Spleen (tissue), 11 donors: ENCODE results near the gene TUBA8. TPM values are rescaled to one million over a fixed set of nuclear protein-coding genes. Genes with fewer than 3 reads are reported as not detected.

Experiments used
- DNase-seq: peaks from one replicate; pipeline ENCODE4 v3.0.0-alpha.2; 2020
- H3K27ac ChIP-seq, 8 donors: fragments of 200-600 bp; sonication (generic) in 7 of 8; 1 replicate in 4 of 8; 2 replicates in 4 of 8; pipeline versions ENCODE4 v1.5.0 to v1.8.0; 2016 to 2021; ENCODE audit warnings: inconsistent platforms in 4 of 8, mild to moderate bottlenecking in 4 of 8, moderate library complexity in 1 of 8
- H3K27me3 ChIP-seq, 7 donors: fragments of 200-600 bp; sonication (generic) in 6 of 7; replicated peaks in 1 of 7; 1 replicate in 4 of 7; 2 replicates in 3 of 7; pipeline versions ENCODE4 v1.5.0 to v1.8.0; 2016 to 2021; ENCODE audit warnings: inconsistent platforms in 3 of 7, mild to moderate bottlenecking in 1 of 7
- H3K36me3 ChIP-seq, 6 donors: fragments of 200-600 bp; sonication (generic) in 5 of 6; 1 replicate in 4 of 6; 2 replicates in 2 of 6; pipeline versions ENCODE4 v1.5.0 to v1.8.0; 2016 to 2021; ENCODE audit warnings: inconsistent platforms in 2 of 6
- H3K4me1 ChIP-seq, 6 donors: fragments of 200-600 bp; sonication (generic) in 5 of 6; 1 replicate in 3 of 6; 2 replicates in 3 of 6; pipeline versions ENCODE4 v1.5.0 to v1.8.0; 2016 to 2021; ENCODE audit warnings: inconsistent platforms in 3 of 6
- H3K4me3 ChIP-seq, 8 donors: fragments of 200-600 bp; sonication (generic) in 7 of 8; 1 replicate in 4 of 8; 2 replicates in 4 of 8; pipeline versions ENCODE4 v1.5.0 to v1.8.0; 2016 to 2021; ENCODE audit warnings: inconsistent platforms in 4 of 8, mild to moderate bottlenecking in 4 of 8, moderate library complexity in 2 of 8
- H3K9me3 ChIP-seq, 8 donors: fragments of 200-600 bp; sonication (generic) in 7 of 8; 1 replicate in 4 of 8; 2 replicates in 4 of 8; pipeline versions ENCODE4 v1.5.0 to v1.8.0; 2016 to 2021; ENCODE audit warnings: inconsistent platforms in 4 of 8
- POLR2A ChIP-seq, 3 donors: fragments of 450-650 bp; IDR thresholded peaks; one replicate each; pipeline ENCODE4 v1.5.1; 2017; ENCODE audit warnings: antibody characterized with exemption in 3 of 3, mild to moderate bottlenecking in 1 of 3
- POLR2AphosphoS5 ChIP-seq, 3 donors: sonication (generic); formaldehyde crosslinking; IDR thresholded peaks; one replicate each; pipeline ENCODE4 v1.5.1; 2017; ENCODE audit warnings: antibody characterized with exemption in 3 of 3
- WGBS, 5 donors: extraction: QIAGEN DNeasy Blood & Tissue Kit in 3 of 5; methylation state at CpG; one replicate each; pipeline versions ENCODE4 v1.1.5 to v1.1.7; 2013 to 2018; 5-methylcytosine and 5-hydroxymethylcytosine counted together
- intact Hi-C: fragments of 100-400 bp; cut with DNase I; formaldehyde crosslinking; loops from one replicate; pipeline ENCODE4 v1.15.0; 2023; ENCODE audit warnings: low total_unique reads
- polyA plus RNA-seq, 3 donors: library from polyadenylated mRNA; stranded (reverse); fragments of 200-250 nt; gene quantifications; one replicate each; pipeline ENCODE4 v1.2.1, GENCODE V29; 2013
- total RNA-seq, 7 donors: library from RNA; depleted of rRNA in 3 of 7; stranded (reverse); fragments of >200 nt in 3 of 7; fragmentation: NEBNext Ultra II Directional in 4 of 7; extraction: Animal tissue kit (Norgen Biotek cat#: 25700) in 4 of 7; gene quantifications; one replicate each; pipeline versions ENCODE4 v1.1.0 to v1.2.1, GENCODE V29; 2016 to 2021
- TF ChIP-seq, protein P1 (sequence below), 11 experiments: fragments of 200-600 bp in 7 of 11; fragments of 450-650 bp in 4 of 11; sonication (generic) in 4 of 11; IDR thresholded peaks in 8 of 11; conservative IDR thresholded peaks in 3 of 11; 1 replicate in 7 of 11; 2 replicates in 4 of 11; pipeline versions ENCODE4 v1.4.0 to v1.8.0; 2016 to 2021; ENCODE audit warnings: antibody characterized with exemption in 11 of 11, inconsistent platforms in 4 of 11, mild to moderate bottlenecking in 1 of 11
- donor health status: healthy with polysubstance abuse.
- donor health status: DM: no; HTN: no; CAD: no; lungs with moderate emphysema.
- donor health status: DM: no; HTN: no; CAD: no.
- donor health status: Bipolar disorder and iron deficiency.
- donor health status: healthy.
- donor health status: DM: no; HTN: no; CAD: no.
- donor health status: DM: yes; HTN: yes; CAD: no.

Gene TUBA8
- total and polyA plus RNA-seq, 10 donors = 2.2 to 5.7 (median 3.8) TPM

GRCh38 chr22:18091916-18092526, 18.6 kb upstream of the TUBA8 start:
- WGBS, 5 donors = 37 to 59% (median 56%) methylated on average over 21 to 22 of the region's 22 CpGs
- H3K9me3 ChIP-seq = no peaks in the 10 kb centered on the region
- intact Hi-C loops = no loop called here
- H3K27me3 ChIP-seq = no peaks in the 10 kb centered on the region
- peak overlapping the region; percentile 81 to 92 (median 85) for H3K27ac ChIP-seq
- H3K36me3 ChIP-seq = peaks cover 0 to 76% (median 23%) of the 10 kb centered on the region in 6 donors
- peak overlapping the region in 6 of 8 donors; percentile 1 to 55 (median 20) for H3K4me3 ChIP-seq
- peaks cover 0 to 31% (median 15%) of the 10 kb centered on the region in 6 donors for H3K4me1 ChIP-seq
- TF ChIP-seq POLR2AphosphoS5 (IDR thresholded peaks at IDR 0.05) (peak; percentile 70 to 80 (median 72)), POLR2A (IDR thresholded peaks at IDR 0.05) (peak in 1 of 3 donors; percentile 9)
- TF ChIP-seq, protein P1, sequence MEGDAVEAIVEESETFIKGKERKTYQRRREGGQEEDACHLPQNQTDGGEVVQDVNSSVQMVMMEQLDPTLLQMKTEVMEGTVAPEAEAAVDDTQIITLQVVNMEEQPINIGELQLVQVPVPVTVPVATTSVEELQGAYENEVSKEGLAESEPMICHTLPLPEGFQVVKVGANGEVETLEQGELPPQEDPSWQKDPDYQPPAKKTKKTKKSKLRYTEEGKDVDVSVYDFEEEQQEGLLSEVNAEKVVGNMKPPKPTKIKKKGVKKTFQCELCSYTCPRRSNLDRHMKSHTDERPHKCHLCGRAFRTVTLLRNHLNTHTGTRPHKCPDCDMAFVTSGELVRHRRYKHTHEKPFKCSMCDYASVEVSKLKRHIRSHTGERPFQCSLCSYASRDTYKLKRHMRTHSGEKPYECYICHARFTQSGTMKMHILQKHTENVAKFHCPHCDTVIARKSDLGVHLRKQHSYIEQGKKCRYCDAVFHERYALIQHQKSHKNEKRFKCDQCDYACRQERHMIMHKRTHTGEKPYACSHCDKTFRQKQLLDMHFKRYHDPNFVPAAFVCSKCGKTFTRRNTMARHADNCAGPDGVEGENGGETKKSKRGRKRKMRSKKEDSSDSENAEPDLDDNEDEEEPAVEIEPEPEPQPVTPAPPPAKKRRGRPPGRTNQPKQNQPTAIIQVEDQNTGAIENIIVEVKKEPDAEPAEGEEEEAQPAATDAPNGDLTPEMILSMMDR (IDR thresholded peaks at IDR 0.05 in 8 of 11, conservative IDR thresholded peaks at IDR 0.05 in 3 of 11) = no peak
- DNase-seq = no peak

DNA sequence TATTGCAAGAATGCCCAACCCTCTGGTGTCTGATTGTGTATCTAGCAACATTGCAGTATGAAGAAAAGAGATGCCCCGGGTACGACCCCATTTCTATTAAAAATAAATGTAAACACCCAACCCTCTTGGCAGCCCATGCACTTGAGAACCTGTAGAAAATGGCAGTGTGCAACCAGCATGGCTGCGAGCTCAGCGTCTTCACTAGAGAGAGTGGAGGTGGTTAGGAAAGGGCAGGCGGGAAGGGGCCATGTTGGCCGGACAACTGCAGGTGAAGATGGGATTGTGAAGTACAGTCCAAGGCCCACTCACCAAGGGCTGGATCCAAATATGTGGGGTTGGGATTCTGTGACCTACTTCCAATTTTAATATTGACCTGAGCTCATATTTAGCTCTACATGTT, 16.9 kb upstream of the TUBA8 start:
- TF ChIP-seq, protein P1 (IDR thresholded peaks at IDR 0.05 in 8 of 11, conservative IDR thresholded peaks at IDR 0.05 in 3 of 11) = no peak
- TF ChIP-seq POLR2AphosphoS5 (IDR thresholded peaks at IDR 0.05) (no peak), POLR2A (IDR thresholded peaks at IDR 0.05) (no peak)
- H3K4me3 ChIP-seq = no peak overlapping the region
- peaks cover 0 to 31% (median 15%) of the 10 kb centered on the region in 6 donors for H3K4me1 ChIP-seq
- intact Hi-C loops = no loop called here
- H3K27me3 ChIP-seq = no peaks in the 10 kb centered on the region
- no peak overlapping the region for H3K27ac ChIP-seq
- no peaks in the 10 kb centered on the region for H3K9me3 ChIP-seq
- DNase-seq = no peak
- 96 to 98% (median 98%) methylated on average over 6 of the region's 6 CpGs for WGBS, 5 donors
- H3K36me3 ChIP-seq = peaks cover 0 to 69% (median 7%) of the 10 kb centered on the region in 6 donors

GRCh38 chr22:18095101-18095805, 15.4 kb upstream of the TUBA8 start:
- Histone ChIP-seq H3K36me3 (peaks cover 0 to 66% (median 0%) of the 10 kb centered on the region in 6 donors), H3K4me3 (no peak overlapping the region), H3K4me1 (peaks cover 0 to 30% (median 14%) of the 10 kb centered on the region in 6 donors), H3K27me3 (no peaks in the 10 kb centered on the region), H3K9me3 (no peaks in the 10 kb centered on the region), H3K27ac (no peak overlapping the region)
- no peak for TF ChIP-seq POLR2A (IDR thresholded peaks at IDR 0.05)
- TF ChIP-seq, protein P1 (IDR thresholded peaks at IDR 0.05 in 8 of 11, conservative IDR thresholded peaks at IDR 0.05 in 3 of 11) = no peak
- TF ChIP-seq POLR2AphosphoS5 (IDR thresholded peaks at IDR 0.05) = no peak
- peak; percentile 43 for DNase-seq
- intact Hi-C loops = no loop called here
- WGBS, 5 donors = 86 to 93% (median 87%) methylated on average over 8 of the region's 8 CpGs

DNA sequence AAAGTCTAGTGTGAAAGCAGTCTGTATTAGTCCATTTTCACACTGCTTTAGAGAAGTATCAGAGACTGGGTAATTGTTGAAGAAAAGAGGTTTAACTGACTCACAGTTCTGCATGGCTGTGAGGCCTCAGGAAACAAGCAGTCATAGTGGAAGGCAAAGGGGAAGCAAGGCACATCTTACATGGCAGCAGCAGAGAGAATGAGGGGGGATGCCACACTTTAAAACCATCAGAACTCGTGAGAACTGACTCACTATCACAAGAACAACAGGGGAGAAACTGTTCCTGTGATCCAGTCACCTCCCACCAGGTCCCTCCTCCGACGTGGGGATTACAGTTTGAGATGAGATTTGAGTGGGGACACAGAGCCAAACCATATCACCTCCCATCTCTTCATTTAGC, 13.8 kb upstream of the TUBA8 start:
- no peaks in the 10 kb centered on the region for H3K9me3 ChIP-seq
- H3K27ac ChIP-seq = no peak overlapping the region
- WGBS, 5 donors = 43 to 88% (median 48%) methylated on average over 3 of the region's 3 CpGs
- peaks cover 0 to 65% (median 0%) of the 10 kb centered on the region in 6 donors for H3K36me3 ChIP-seq
- peaks cover 0 to 14% (median 9%) of the 10 kb centered on the region in 6 donors for H3K4me1 ChIP-seq
- intact Hi-C loops = no loop called here
- no peak for DNase-seq
- no peaks in the 10 kb centered on the region for H3K27me3 ChIP-seq
- H3K4me3 ChIP-seq = no peak overlapping the region
- TF ChIP-seq POLR2AphosphoS5 (IDR thresholded peaks at IDR 0.05) (no peak), POLR2A (IDR thresholded peaks at IDR 0.05) (no peak)
- TF ChIP-seq, protein P1 (IDR thresholded peaks at IDR 0.05 in 8 of 11, conservative IDR thresholded peaks at IDR 0.05 in 3 of 11) = no peak
